ENCODE data around the gene MFSD1.
A peak's percentile ranks its signal among the peaks of the same experiment; 100 is the strongest.

Gene MFSD1

GRCh38 chr3:158770741-158771350, 31.0 kb upstream of the MFSD1 start:
- Histone ChIP-seq H3K27me3 (ENCODE audit: control insufficient read depth, insufficient read depth, low read length) (no peaks in the 10 kb centered on the region), H3K27ac (ENCODE audit: low read depth, low read length) (peak overlapping the region; percentile 61), H3K4me1 (ENCODE audit: control insufficient read depth, insufficient read depth, low read length) (peaks cover 33% of the 10 kb centered on the region), H3K4me3 (ENCODE audit: low read length) (no peak overlapping the region), H3K36me3 (ENCODE audit: control insufficient read depth, insufficient read depth, low read length) (no peaks in the 10 kb centered on the region), H3K9ac (ENCODE audit: low read length) (no peak overlapping the region)

GRCh38 chr3:158771577-158771976, 30.3 kb upstream of the MFSD1 start:
- H3K36me3 ChIP-seq (ENCODE audit: control insufficient read depth, insufficient read depth, low read length): no peaks in the 10 kb centered on the region
- H3K4me1 ChIP-seq (ENCODE audit: control insufficient read depth, insufficient read depth, low read length): peaks cover 33% of the 10 kb centered on the region
- H3K4me3 ChIP-seq (ENCODE audit: low read length): no peak overlapping the region
- no peak overlapping the region for H3K27ac ChIP-seq (ENCODE audit: low read depth, low read length)
- H3K27me3 ChIP-seq (ENCODE audit: control insufficient read depth, insufficient read depth, low read length): no peaks in the 10 kb centered on the region
- no peak overlapping the region for H3K9ac ChIP-seq (ENCODE audit: low read length)

- Histone ChIP-seq H3K4me3 (ENCODE audit: low read length) (no peak overlapping the region), H3K27ac (ENCODE audit: low read depth, low read length) (no peak overlapping the region)
These were observed 29.9 kb upstream of the MFSD1 start for GRCh38 chr3:158771982-158772381.

GRCh38 chr3:158773166-158773565, 28.7 kb upstream of the MFSD1 start:
- Histone ChIP-seq H3K27ac (ENCODE audit: low read depth, low read length) (no peak overlapping the region), H3K4me3 (ENCODE audit: low read length) (no peak overlapping the region), H3K27me3 (ENCODE audit: control insufficient read depth, insufficient read depth, low read length) (no peaks in the 10 kb centered on the region), H3K36me3 (ENCODE audit: control insufficient read depth, insufficient read depth, low read length) (no peaks in the 10 kb centered on the region), H3K4me1 (ENCODE audit: control insufficient read depth, insufficient read depth, low read length) (peaks cover 30% of the 10 kb centered on the region), H3K9ac (ENCODE audit: low read length) (no peak overlapping the region)

More at GRCh38 chr3:158771982-158772381, 29.9 kb upstream of the MFSD1 start:
- Histone ChIP-seq H3K36me3 (ENCODE audit: control insufficient read depth, insufficient read depth, low read length) (no peaks in the 10 kb centered on the region), H3K27me3 (ENCODE audit: control insufficient read depth, insufficient read depth, low read length) (no peaks in the 10 kb centered on the region), H3K4me1 (ENCODE audit: control insufficient read depth, insufficient read depth, low read length) (peaks cover 33% of the 10 kb centered on the region), H3K9ac (ENCODE audit: low read length) (no peak overlapping the region)

- H3K4me1 ChIP-seq (ENCODE audit: control insufficient read depth, insufficient read depth, low read length): peaks cover 21% of the 10 kb centered on the region
- H3K27ac ChIP-seq (ENCODE audit: low read depth, low read length): peak overlapping the region; percentile 32
- no peak overlapping the region for H3K4me3 ChIP-seq (ENCODE audit: low read length)
- no peaks in the 10 kb centered on the region for H3K27me3 ChIP-seq (ENCODE audit: control insufficient read depth, insufficient read depth, low read length)
- H3K36me3 ChIP-seq (ENCODE audit: control insufficient read depth, insufficient read depth, low read length): no peaks in the 10 kb centered on the region
- H3K9ac ChIP-seq (ENCODE audit: low read length): no peak overlapping the region
These were observed 27.7 kb upstream of the MFSD1 start for GRCh38 chr3:158773845-158774830.

- Histone ChIP-seq H3K4me3 (ENCODE audit: low read length) (no peak overlapping the region), H3K36me3 (ENCODE audit: control insufficient read depth, insufficient read depth, low read length) (no peaks in the 10 kb centered on the region), H3K4me1 (ENCODE audit: control insufficient read depth, insufficient read depth, low read length) (peaks cover 21% of the 10 kb centered on the region), H3K27ac (ENCODE audit: low read depth, low read length) (no peak overlapping the region), H3K27me3 (ENCODE audit: control insufficient read depth, insufficient read depth, low read length) (no peaks in the 10 kb centered on the region), H3K9ac (ENCODE audit: low read length) (no peak overlapping the region)
These were observed 26.9 kb upstream of the MFSD1 start for GRCh38 chr3:158774965-158775364.

- H3K27ac ChIP-seq (ENCODE audit: low read depth, low read length): no peak overlapping the region
- H3K9ac ChIP-seq (ENCODE audit: low read length): no peak overlapping the region
- H3K36me3 ChIP-seq (ENCODE audit: control insufficient read depth, insufficient read depth, low read length): no peaks in the 10 kb centered on the region
- peaks cover 15% of the 10 kb centered on the region for H3K4me1 ChIP-seq (ENCODE audit: control insufficient read depth, insufficient read depth, low read length)
- H3K4me3 ChIP-seq (ENCODE audit: low read length): no peak overlapping the region
- H3K27me3 ChIP-seq (ENCODE audit: control insufficient read depth, insufficient read depth, low read length): no peaks in the 10 kb centered on the region
These were observed 26.1 kb upstream of the MFSD1 start for GRCh38 chr3:158775426-158776410.

- no peaks in the 10 kb centered on the region for H3K36me3 ChIP-seq (ENCODE audit: control insufficient read depth, insufficient read depth, low read length)
- no peak overlapping the region for H3K27ac ChIP-seq (ENCODE audit: low read depth, low read length)
- H3K4me1 ChIP-seq (ENCODE audit: control insufficient read depth, insufficient read depth, low read length): peaks cover 14% of the 10 kb centered on the region
- no peak overlapping the region for H3K9ac ChIP-seq (ENCODE audit: low read length)
- H3K27me3 ChIP-seq (ENCODE audit: control insufficient read depth, insufficient read depth, low read length): no peaks in the 10 kb centered on the region
- no peak overlapping the region for H3K4me3 ChIP-seq (ENCODE audit: low read length)
These were observed 25.3 kb upstream of the MFSD1 start for GRCh38 chr3:158776531-158776930.

- peaks cover 14% of the 10 kb centered on the region for H3K4me1 ChIP-seq (ENCODE audit: control insufficient read depth, insufficient read depth, low read length)
- H3K27ac ChIP-seq (ENCODE audit: low read depth, low read length): no peak overlapping the region
- H3K27me3 ChIP-seq (ENCODE audit: control insufficient read depth, insufficient read depth, low read length): no peaks in the 10 kb centered on the region
- H3K9ac ChIP-seq (ENCODE audit: low read length): no peak overlapping the region
- H3K36me3 ChIP-seq (ENCODE audit: control insufficient read depth, insufficient read depth, low read length): no peaks in the 10 kb centered on the region
- H3K4me3 ChIP-seq (ENCODE audit: low read length): no peak overlapping the region
These were observed 24.5 kb upstream of the MFSD1 start for GRCh38 chr3:158777161-158777873.

GRCh38 chr3:158780766-158781165, 21.1 kb upstream of the MFSD1 start:
- H3K36me3 ChIP-seq (ENCODE audit: control insufficient read depth, insufficient read depth, low read length): no peaks in the 10 kb centered on the region
- H3K27me3 ChIP-seq (ENCODE audit: control insufficient read depth, insufficient read depth, low read length): no peaks in the 10 kb centered on the region
- H3K4me1 ChIP-seq (ENCODE audit: control insufficient read depth, insufficient read depth, low read length): peaks cover 8% of the 10 kb centered on the region
- H3K9ac ChIP-seq (ENCODE audit: low read length): no peak overlapping the region
- no peak overlapping the region for H3K4me3 ChIP-seq (ENCODE audit: low read length)
- no peak overlapping the region for H3K27ac ChIP-seq (ENCODE audit: low read depth, low read length)

- H3K27me3 ChIP-seq (ENCODE audit: control insufficient read depth, insufficient read depth, low read length): no peaks in the 10 kb centered on the region
- H3K9ac ChIP-seq (ENCODE audit: low read length): no peak overlapping the region
- H3K36me3 ChIP-seq (ENCODE audit: control insufficient read depth, insufficient read depth, low read length): no peaks in the 10 kb centered on the region
- H3K4me1 ChIP-seq (ENCODE audit: control insufficient read depth, insufficient read depth, low read length): peaks cover 8% of the 10 kb centered on the region
- H3K27ac ChIP-seq (ENCODE audit: low read depth, low read length): no peak overlapping the region
- no peak overlapping the region for H3K4me3 ChIP-seq (ENCODE audit: low read length)
These were observed 20.7 kb upstream of the MFSD1 start for GRCh38 chr3:158781191-158781590.

Data from rectal smooth muscle tissue (tissue), 1 donor.